ENCODE measurements around the gene TSPAN9.

- TF ChIP-seq, protein P1, sequence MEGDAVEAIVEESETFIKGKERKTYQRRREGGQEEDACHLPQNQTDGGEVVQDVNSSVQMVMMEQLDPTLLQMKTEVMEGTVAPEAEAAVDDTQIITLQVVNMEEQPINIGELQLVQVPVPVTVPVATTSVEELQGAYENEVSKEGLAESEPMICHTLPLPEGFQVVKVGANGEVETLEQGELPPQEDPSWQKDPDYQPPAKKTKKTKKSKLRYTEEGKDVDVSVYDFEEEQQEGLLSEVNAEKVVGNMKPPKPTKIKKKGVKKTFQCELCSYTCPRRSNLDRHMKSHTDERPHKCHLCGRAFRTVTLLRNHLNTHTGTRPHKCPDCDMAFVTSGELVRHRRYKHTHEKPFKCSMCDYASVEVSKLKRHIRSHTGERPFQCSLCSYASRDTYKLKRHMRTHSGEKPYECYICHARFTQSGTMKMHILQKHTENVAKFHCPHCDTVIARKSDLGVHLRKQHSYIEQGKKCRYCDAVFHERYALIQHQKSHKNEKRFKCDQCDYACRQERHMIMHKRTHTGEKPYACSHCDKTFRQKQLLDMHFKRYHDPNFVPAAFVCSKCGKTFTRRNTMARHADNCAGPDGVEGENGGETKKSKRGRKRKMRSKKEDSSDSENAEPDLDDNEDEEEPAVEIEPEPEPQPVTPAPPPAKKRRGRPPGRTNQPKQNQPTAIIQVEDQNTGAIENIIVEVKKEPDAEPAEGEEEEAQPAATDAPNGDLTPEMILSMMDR (IDR thresholded peaks at IDR 0.05; ENCODE audit: insufficient read depth, low read length, poor library complexity, severe bottlenecking), result peak; percentile 31
- TF ChIP-seq EZH2phosphoT487 (conservative IDR thresholded peaks at IDR 0.05; ENCODE audit: low read length), result no peak
These were observed 130.7 kb downstream of the TSPAN9 start for GRCh38 chr12:3207858-3208257.

All from SU-DHL-6 (cell line).